Measurements from ENCODE around the gene SV2B.

DNA sequence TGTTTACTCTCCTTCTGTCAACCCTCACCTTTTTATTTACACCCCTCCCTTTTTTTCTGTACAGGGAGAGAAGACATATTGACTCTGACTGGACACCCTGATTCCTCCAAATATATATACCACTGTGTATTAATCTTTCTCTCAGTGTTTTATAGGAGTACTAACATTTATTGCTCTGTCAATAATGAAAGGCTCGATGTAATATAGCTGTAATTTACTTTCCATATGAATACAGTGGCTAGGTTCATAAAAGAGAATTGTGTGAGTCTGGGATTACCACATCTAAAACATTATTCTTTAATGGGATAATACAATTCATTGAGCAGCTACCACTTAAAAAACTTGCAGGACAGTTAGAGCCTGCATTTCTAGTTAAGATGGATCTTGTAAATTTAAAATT is 194.3 kb downstream of the SV2B start:
- TF ChIP-seq CTCF (IDR thresholded peaks at IDR 0.05; ENCODE audit: insufficient read depth, low read length, poor library complexity, severe bottlenecking) (no peak), EZH2phosphoT487 (conservative IDR thresholded peaks at IDR 0.05; ENCODE audit: low read length) (no peak)

Data from SU-DHL-6 (cell line).